8988T (cell line): ENCODE results near the gene GPATCH3.
"Not testable (repeated sequence)": the region's sequence is repeated elsewhere in the genome, so short reads cannot be mapped to it uniquely, and the experiment has no call there.

Experiments used
- DNase-seq: peaks from one replicate; pipeline ENCODE4 v3.0.0; 2011

Gene GPATCH3

DNA sequence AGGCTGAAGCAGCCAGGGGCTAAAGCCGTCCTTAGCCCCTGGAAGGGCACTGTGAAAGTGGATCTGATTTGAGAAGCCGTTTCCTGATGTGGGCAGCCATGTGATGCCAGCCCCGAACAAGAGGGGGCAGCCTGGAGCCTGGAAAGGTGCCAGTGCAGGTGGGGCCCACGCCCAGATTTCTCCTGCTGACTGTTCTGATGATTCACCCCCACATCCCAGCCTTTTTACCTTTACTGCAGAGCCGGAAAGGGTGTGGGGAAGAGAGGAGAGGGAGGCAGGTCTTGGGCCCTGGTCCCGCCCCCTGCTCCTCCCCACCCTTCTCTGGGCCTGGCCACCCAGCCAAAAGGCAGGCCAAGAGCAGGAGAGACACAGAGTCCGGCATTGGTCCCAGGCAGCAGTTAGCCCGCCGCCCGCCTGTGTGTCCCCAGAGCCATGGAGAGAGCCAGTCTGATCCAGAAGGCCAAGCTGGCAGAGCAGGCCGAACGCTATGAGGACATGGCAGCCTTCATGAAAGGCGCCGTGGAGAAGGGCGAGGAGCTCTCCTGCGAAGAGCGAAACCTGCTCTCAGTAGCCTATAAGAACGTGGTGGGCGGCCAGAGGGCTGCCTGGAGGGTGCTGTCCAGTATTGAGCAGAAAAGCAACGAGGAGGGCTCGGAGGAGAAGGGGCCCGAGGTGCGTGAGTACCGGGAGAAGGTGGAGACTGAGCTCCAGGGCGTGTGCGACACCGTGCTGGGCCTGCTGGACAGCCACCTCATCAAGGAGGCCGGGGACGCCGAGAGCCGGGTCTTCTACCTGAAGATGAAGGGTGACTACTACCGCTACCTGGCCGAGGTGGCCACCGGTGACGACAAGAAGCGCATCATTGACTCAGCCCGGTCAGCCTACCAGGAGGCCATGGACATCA, 37.2 kb downstream of the GPATCH3 start, which contains the start of gene SFN:
Gene SFN, plus strand, starts transcription at position 369 of the 904 bp plus-strand sequence. Its CDS starts 64 bp downstream, at position 433.
- DNase-seq = peak; percentile 47

DNA sequence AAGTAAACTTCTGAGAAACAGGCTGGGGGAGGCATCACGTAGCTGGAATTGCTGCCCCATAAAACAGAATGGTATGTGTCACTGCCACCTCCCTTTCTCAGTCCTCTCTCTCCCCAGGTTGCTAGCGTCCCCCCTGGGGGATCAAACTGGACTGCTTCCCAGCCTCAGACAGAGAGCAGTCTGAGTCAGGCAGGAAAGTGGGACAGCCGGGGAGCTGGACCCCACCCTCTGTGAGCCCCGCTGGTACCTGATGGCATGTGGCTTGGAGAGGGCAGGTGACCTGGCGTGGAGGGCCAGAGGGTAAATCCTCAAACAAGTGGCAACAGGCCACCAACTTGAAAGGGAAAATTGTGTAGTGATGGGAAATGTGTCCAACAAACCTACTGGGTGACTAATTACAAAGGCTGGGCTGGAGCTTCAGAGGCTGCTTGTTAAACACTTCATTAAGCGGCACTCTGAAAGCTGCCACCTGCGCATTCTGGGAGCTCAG, 38.3 kb downstream of the GPATCH3 start:
- no peak for DNase-seq

DNA sequence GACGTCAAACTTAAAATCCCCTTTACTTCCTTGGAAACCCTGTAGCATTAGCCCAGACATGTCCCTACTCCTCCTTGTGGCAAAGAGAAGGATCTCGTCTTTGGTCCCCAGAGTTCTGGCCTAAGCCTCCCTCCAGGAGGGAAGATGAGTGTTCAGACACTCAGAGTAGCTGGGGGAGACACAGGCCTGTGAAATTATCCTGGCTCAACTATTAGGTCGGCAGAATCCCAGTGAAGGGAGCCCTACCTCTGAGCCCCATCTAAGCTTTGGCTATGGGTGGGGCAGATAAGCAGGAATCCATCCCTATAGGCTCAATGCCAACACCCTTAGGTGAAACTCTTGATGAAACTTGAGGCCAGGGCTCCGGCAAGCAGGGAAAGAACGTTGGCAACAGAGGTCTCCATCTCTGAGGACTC, 39.0 kb downstream of the GPATCH3 start:
- peak; percentile 42 for DNase-seq

GRCh38 chr1:26858891-26859640, 41.2 kb downstream of the GPATCH3 start:
- no peak for DNase-seq

- DNase-seq = no peak
Measured at GRCh38 chr1:26858160-26858559, 42.1 kb downstream of the GPATCH3 start.

DNA sequence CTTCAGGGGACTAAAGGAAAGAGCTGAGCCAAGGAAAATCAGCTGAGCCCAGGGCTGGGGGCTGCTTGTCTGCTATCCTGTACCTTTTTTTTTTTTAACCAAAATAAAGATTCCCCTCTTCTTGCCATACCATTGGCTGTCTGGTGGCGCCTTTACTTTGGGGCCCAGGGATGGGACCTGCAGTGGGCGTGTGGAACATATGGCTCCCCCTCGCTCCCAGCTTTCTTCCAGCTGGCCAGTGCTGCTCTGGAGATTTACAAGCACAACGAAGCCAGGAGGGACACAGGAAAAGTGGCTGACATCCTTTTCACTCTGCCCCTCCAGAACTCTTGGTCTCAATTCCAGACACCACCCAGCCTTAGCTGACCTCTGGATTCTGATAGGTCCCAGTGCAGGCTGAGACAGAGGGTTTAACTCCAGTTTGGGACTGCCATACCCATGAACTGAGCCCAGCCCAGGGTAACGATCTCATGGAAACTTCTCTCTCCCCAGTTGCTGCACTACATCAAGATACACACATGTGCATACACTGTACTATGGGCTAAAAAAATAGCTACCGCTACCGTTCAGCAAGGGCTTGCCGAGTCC, 42.7 kb downstream of the GPATCH3 start:
- no peak for DNase-seq

GRCh38 chr1:26856604-26857469, 43.4 kb downstream of the GPATCH3 start:
- no peak for DNase-seq

DNA sequence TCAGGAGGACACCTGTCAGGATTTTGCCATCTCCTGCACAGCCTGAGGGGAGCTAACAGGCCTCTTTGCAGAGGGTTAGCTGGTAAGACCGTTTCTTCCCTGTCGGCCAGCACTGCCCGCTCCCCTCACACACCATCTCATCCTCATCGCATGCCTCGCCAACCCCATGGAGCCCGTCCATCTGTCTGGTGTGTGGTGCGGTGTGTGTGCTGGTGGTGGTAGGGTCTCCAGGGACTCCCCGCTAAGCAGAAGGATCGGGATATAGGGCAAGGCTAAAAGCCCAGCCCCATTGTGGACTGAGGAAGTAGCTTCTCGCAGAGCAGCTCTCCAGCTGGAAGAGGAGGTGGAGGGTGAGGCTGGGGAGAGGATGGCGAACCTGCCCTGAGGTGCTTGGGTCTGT, 44.1 kb downstream of the GPATCH3 start:
- no peak for DNase-seq

DNA sequence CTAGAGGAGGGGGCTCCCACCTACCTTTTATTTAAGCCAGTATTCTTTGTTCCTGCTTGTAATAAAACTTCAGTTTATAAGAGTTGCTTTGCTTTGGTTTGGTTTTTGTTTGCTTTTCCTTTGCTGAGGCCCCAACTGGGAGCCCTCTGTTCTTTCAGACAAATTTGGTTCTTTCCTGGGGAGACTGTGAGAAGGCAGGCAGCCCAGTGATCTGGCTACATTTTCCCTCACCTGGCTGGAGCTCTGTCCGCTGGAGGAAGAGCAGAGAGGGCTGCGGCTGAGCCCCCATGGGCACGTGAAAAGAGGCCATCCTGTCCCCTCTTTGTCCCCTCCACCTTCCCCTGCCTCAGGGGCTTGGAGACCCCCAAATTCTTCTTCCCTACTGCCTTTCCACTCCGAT, 44.6 kb downstream of the GPATCH3 start:
- no peak for DNase-seq

DNA sequence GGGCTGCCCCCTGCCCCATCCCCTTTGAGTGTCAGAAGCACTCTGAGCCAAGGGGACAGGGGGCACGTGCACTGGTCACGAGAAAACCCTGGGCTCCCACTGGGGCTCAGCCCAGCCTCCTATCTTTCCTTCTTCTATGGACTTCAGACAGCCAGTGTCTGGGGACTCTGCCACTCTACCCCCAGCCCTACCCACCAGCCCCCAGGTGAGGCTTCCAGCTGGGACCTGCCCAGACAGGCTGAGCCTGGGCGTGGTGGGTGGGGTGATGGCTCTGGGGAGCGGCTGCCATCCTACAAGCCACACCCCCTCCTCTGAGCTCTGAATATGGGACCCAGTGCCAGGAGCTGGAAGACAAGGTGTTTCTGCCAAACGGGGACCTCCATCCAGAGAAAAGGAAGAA, 45.4 kb downstream of the GPATCH3 start:
- DNase-seq = no peak

GRCh38 chr1:26853600-26853999, 46.7 kb downstream of the GPATCH3 start:
- no peak for DNase-seq

- peak; percentile 80 for DNase-seq
Measured at GRCh38 chr1:26853156-26853555, 47.1 kb downstream of the GPATCH3 start.

- DNase-seq = no peak
Measured at GRCh38 chr1:26852701-26853100, 47.6 kb downstream of the GPATCH3 start.

DNA sequence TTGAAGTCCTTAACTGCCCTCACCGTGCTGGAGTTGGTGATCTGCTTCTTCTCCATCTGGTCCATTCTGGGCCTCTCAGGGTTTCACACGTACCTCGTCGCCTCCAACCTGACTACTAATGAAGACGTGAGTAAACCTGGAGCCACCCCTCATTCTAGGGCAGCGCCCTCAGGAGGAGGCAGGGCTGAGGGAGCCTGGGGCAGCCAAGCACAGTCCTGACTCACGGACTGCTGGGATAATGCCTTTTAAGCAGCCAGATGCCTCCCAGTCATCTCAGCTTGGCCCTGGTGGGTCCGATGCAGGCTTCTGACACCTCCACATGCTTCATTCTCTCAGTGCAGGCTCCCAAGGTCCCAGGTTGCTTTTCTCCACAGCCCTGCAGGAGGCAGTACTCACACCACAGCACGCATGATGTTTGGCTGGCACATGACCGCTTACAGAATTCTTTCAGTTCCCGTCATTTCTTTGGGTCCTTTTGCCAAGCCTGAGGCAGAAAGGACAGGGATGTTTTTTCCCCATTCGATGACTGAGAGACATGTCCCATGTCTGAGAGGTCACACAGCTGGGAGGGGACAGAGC, 49.1 kb downstream of the GPATCH3 start:
- no peak for DNase-seq

DNA sequence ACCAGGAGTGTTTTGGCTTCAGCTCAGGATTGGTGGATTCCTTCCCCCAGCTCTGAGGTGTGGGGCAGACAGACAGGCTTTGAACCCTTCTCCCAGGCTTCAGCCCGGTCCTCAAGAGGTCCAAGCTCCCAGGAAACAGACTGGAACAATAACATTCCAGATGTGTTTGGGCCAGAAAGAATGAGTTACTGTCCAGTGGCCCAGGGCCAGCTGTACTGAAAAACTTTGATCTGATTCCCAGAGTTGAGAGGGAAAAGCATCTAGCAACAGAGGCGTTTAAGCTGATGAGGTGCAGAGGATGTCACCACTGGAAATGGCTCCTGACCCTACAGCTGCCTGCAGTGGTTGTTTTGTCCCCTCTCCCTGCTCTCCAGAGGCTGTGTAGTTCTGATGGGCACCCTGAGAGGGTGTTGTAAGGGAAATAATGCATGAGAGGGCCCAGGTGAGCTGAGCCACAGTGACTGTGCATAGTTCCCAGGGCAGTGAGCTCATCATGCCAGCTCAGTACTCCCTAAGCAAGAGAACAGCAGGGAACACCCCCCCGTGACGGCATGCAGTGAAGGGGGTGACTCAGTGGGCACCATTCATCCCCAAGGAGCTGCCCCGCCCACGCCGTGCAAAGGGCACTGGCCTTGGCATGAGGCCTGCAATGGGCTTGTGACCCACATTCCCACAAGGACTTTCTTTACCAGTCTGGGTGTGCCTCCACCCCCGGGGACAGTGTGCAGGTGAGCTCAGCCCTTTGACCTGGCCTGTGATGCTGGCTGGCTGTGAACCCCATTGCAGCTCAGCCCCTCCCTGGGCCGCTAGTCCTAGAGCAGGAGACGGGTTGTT, 51.1 kb downstream of the GPATCH3 start:
- peak; percentile 53 for DNase-seq

GRCh38 chr1:26848499-26848898, 51.8 kb downstream of the GPATCH3 start:
- no peak for DNase-seq

DNA sequence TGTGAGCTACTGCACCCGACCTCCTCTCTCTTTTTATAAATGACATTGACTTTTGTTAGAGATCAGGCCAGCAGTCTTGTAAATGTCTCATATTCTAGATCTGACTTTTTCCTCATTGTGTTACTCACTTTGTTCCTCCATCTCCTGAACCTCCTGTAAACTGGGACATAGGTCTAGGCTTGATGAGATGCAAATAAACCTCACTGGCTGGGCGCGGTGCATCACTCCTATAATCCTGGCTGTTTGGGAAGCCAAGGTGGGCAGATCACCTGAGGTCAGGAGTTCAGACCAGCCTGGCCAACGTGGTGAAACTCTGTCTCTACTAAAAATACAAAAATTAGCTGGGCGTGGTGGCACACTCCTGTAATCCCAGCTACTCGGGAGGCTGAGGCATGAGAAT, 52.4 kb downstream of the GPATCH3 start:
- not testable (repeated sequence) for DNase-seq

DNA sequence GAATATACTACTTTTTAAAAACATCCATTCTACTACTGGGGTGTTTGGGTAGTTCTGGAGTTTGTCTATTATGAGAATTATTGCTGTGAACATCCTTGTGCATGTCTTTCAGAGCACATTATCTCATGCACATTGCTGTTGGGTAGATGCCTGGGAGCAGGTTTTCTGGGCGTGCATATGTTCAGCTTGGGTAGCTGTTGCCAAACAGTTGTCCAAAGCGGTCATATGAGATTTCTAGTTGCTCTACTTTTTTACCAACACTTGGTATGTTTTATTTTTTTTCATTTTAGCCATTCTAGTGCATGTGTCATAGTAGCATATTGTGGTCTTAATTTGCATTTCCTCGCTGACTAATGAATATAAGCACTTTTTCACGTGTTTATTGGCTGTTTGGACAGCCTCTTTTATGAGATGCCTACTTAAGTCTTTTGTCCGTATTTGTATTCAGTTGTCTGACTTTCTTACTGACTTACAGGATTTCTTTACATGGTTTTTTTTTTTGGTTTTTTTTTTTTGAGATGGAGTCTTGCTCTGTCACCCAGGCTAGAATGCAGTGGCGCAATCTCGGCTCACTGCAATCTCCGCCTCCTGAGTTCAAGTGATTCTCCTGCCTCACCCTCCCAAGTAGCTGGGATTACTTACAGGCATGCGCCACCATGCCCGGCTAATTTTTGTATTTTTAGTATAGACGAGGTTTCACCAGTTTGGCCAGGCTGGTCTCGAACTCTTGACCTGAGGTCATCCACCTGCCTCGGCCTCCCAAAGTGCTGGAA, 55.7 kb downstream of the GPATCH3 start:
- no peak for DNase-seq
